ENCODE data around the gene APOO.
"Not testable (repeated sequence)": the region's sequence is repeated elsewhere in the genome, so short reads cannot be mapped to it uniquely, and the experiment has no call there.

APOO gene

DNA sequence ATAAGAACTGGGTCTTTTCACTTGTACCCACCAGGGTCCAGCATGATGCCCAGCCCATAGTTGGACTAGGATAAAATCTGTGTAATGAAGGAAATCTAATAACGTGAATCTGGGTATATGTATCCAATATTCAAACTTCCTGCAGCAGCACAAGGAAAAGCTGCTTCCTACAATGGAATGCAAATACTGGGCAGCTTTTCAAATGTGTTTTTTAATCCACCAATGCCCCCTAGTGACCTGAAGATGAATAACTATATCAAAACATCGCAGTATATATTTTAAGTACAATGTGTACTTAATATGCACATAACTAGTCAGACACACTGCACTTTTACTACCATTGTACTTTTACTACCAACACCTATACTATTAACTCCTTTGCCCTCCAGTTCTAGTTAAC lies 5.3 kb downstream of the APOO start:
- no peak for DNase-seq (ENCODE audit: low read depth)

DNA sequence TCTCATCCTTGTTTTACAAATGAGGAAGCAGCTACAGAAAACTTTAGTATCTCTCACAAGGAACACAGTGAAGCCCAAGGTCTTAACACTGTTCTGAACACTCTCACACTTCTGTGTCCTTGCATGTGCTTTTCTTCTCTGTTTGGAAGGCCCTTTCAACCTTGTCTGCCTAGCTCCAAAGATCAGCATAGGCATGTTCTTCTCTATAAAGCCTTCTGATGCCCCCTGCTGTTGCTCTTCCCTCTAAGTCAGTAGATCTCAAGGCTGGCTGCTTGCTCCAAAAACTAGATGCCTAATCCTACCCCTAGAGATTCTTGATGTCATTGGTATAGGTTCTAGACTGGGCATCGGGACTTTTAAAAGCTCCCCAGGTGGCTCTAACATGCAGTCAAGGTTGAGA lies 5.9 kb downstream of the APOO start:
- DNase-seq (ENCODE audit: low read depth), result no peak

DNA sequence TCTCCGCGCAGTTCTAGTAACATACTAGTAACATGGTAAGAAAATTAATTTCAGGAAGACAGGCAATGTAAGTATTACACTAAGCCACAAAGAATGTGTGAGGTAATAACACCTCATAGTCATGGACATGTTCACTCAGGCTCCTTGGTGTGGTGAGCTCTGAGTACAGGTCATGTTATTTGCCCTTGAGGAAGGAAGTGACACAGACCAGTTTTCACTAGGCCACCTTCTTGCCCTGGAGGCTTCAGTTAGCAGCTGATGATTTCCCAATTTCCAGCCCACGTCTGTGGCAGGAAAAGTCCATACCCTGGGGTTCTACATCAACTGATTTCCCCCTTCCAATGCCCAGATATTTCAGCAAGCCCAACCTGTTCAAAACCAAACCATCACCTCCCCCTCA lies 6.7 kb downstream of the APOO start:
- no peak for DNase-seq (ENCODE audit: low read depth)

DNA sequence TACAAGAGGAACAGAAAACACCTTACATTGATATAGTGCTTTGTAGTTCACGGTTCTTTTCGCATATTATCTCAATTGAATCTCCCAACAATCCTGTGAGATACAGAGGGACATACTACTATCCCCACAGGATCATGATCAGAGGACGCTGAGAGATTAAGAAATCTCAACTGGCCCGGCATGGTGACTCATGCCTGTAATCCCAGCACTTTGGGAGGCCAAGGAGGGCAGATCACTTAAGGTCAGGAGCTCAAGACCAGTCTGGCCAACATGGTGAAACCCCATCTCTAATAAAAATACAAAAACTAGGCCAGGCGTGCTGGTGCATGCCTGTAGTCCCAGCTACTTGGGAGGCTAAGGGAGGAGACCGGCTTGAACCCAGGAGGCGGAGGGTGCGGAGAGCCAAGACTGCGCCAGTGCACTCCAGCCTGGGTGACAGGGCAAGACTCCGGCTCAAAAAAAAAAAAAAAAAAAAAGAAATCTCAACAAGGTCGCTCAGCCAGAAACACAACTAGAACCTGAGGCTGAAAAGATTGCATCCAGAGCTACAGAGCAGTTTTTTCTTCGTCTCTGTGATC lies 7.4 kb downstream of the APOO start:
- no peak for DNase-seq (ENCODE audit: low read depth)

DNA sequence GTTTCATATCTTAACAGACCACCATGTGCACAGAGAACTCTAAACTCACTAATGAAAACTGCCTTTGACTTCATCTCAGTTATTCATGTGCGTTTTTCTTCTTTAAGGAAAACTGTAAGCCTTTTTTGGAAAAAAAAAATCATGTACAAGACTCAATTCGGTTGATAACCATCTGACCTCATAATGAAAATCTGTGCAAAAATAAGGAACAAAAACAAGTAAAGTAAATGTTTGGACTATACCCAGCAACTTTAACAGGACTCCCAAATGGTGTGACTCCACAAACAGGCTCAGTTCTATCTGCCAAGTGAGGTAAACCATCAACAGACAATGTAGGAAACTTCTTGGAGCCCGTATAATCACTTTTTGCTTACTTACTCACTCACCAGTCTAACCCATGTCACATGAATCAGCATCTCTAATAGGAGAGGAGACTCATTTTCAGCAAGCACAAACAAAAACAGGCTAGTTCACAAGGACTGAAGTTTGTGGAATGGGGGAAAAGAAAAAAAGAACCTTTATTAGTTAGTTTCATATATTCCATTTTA lies 9.3 kb downstream of the APOO start:
- no peak for DNase-seq (ENCODE audit: low read depth)

DNA sequence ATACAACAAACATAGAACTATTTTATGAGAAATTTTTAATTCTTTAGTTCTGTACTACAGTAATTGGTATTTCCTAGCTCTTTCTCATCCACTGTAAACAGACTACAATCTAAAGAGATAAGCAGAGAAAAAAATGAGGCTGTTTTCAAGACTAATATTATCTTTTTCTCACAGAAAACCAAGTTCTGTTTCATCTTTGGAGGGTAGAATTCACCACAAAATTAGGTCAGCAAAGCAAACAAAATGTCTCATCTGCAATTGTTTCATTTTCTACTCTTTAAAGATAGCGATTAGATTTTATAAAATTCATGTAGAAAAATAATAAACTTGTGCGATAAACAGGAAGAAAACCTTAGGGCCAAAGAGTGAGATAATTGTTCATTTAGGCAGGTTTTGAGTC lies 10.8 kb downstream of the APOO start:
- DNase-seq (ENCODE audit: low read depth), result no peak

DNA sequence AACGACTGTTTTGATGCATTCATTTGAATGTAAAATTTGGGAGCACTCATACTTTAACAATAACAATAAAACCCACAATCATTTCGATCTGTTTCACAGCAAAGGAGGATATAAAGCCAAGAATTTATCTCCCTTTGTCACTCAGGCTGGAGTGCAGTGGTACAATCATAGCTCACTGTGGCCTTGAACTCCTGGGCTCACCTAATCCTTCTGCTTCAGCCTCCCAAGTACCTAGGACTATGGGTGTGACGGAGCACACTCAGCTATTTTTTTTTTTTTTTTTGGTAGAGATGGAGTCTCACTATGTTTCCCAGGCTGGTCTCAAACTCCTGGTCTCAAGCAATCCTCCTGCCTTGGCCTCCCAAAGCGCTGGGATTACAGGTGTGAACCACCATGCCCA lies 11.2 kb downstream of the APOO start:
- not testable (repeated sequence) for DNase-seq (ENCODE audit: low read depth)

DNA sequence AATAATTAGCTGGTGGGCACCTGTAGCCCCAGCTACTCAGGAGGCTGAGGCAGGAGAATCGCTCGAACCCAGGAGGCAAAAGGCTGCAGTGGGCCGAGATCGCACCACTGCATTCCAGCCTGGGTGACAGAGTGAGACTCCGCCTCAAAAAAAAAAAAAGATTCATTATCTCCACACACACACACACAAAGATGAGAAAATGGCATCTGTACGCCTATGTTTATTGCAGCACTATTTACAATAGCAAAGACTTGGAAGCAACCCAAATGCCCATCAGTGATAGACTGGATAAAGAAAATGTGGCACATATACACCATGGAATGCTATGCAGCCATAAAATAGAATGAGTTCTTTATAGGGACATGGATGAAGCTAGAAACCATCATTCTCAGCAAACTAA lies 12.7 kb downstream of the APOO start:
- DNase-seq (ENCODE audit: low read depth), result not testable (repeated sequence)

DNA sequence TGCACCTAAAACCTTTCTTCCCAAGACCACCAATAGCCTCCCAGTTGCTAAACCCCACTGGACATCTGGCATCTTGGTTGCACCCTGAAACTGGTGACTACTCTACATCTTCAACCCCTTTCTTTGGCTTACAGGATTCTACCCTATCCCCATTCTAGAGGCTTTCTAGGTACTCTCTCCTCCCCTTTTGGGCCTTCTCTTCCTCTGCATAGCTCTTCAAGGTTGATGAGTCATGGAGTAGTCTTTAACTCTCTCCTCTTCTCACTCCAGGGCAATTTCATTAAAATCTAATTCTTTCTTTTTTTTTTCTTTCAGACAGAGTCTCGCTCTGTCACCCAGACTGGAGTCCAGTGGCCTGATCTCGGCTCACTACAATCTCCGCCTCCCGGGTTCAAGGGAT lies 16.8 kb downstream of the APOO start:
- no peak for DNase-seq (ENCODE audit: low read depth)

DNA sequence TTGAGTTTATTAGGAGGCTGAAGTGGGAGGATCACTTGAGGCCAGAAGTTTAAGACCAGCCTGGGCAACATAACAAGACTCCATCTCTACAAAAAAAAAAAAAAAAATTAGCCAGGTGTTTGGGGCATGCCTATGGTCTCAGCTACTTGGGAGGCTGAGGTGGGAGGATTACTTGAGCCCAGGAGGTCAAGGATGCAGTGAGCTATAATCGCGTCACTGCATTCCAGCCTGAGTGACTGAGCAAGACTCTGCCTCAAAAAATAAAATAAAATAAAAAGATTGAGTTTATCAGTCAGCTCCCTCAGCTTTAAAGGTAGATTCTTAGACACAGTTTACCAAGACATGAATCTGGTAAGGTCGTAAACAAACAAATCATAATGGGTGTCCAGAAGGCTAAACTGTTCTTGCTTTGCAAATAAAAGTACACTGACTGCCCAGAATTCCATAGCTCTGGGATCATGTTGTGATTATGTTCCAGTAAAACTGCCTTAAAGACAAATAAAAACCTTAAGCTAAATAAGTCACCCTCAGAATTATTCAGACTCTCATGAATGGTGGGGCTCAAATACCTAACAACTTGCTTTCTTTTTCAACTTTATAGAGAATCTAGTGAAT lies 18.7 kb downstream of the APOO start:
- DNase-seq (ENCODE audit: low read depth), result no peak

DNA sequence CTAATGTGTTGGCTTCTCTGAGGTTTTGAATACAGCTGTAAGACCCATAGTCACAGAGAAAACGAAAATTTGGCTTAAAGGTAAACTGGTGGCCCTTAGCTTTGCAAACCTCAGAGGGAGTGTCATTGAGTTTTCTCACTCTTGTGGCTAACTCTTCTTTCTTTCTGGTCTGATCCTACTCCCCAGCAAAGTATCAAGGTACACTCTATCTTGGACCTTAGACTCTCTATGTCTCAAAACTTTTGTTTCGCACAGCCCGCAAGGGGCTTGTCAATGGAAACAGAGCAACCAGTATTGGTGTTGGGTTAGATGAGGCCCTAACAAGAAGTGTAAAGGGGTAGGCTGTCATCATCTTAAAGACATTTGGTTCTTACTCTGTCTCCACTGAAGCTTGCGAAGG lies 19.8 kb downstream of the APOO start:
- DNase-seq (ENCODE audit: low read depth), result no peak

DNA sequence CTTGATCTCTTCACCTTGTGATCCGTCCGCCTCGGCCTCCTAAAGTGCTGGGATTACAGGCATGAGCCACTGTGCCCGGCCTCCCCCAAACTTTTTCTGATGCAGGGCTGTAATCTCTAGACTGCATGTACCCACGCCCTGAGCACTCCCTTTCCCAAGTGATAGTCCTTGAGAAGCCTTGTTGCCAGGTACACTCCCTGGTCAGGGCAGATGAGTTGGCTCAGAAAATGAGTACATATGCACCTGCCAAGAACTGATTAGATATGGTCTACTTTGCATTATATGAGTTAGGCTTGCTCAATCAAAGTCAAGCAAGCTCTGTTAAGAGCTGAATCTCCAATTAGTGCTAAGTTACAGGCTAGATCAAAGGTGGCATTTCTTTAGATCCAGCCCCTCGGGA lies 20.3 kb downstream of the APOO start:
- DNase-seq (ENCODE audit: low read depth), result no peak

DNA sequence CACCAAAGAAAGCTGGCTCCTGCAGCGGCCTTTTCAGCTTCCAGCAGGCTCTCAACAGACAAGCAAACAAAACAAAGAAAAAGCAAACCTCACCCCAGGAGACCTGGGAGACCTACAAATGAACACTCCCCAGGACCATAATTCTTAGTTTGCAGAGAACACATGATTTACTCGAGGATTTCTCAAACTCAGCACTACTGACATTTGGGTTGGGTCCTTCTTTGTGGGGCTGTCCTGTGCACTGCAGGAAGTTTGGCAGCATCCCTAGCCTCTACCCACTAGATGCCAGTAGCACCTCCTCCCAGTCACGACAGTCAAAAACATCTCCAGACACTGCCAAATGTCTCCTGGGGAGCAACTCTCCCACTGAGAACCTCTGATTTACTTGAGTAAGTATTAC lies 21.9 kb downstream of the APOO start:
- no peak for DNase-seq (ENCODE audit: low read depth)

DNA sequence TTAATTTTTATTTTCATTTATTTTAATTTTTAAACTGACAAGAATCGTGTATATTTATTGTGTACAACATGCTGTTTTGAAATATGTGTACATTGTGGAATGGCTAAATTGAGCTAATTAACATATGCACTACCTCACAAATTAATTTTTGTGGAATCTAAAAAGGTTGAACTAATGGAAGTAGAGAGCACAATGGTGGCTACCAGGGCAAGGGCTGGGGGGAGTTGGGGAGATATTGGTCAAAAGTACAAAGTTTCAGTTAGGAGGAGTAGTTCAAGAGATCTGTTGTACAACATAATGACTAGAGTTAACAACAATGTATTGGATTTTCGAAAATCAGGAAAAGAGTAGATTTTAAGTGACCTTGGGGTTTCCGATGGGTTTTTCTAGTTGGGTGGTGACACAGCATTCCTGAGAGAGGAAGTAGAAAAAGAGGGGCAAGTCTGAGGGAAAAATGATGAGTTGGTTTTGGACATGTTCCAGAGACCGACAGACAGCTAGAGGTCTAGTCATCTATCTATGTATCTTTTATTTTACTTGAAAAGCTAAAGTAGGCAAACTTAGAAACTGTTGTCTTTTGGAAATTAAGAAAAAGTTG lies 23.2 kb downstream of the APOO start:
- DNase-seq (ENCODE audit: low read depth), result no peak

DNA sequence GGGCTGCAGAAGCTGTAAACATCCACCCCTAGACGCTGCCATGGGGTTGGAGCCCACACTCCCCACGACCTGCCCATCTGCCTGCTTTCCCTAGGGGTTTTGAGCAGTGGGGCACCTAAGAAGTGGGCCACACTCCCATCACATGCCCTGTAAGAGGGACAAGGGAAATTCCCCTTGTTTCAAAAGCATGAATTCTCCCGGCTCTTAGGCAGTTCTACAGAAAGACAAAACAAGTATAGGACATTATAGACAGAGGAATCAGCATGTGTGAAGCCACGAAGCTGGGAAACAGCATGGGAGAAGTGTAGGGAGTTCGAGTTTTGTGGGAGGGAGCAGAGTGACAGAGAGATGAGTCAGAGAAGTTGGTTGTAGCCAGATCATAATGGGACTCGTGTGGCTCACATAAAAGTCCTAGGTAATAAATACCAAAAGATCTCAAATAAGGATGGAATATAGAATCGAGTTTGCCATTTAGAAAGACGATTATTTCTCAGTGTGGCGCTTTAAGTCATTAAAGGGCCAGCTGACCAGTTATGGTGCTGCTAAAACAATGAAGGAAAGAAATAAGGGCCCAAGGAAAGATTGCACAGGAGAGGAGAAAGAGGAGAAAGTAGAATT lies 23.9 kb downstream of the APOO start:
- DNase-seq (ENCODE audit: low read depth), result no peak

DNA sequence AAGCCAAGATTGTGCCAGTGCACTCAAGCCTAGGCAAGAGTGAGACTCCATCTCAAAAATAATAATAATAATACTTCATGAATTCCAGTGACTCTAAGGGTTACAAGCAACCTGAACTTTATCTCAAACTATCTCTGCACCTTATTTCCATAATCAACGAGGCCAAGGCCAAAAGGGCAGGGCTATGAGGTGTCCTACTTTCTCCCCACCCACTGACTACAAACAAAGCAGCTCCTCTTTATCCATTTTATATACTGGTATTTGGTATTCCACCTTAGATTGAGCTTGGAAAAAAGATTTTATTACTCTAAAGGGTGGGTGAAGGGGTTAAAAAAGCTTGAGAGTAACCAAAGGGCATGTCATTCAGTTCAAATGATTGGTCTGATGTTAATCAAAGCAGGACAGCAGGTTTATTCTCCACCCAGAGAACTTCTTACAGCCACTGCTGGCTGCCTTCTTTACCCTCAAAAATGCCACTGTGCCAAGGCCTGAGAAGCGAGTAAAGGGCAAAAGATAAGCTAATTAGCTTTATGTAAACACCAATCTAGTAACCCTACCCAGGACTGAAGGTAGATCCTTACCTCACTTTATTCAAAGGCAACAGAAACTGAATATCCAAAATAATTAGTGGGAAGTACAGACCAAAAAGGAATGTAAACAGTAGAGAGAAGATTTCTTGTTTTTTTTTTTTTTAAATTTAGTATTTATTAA lies 28.2 kb downstream of the APOO start:
- no peak for DNase-seq (ENCODE audit: low read depth)

DNA sequence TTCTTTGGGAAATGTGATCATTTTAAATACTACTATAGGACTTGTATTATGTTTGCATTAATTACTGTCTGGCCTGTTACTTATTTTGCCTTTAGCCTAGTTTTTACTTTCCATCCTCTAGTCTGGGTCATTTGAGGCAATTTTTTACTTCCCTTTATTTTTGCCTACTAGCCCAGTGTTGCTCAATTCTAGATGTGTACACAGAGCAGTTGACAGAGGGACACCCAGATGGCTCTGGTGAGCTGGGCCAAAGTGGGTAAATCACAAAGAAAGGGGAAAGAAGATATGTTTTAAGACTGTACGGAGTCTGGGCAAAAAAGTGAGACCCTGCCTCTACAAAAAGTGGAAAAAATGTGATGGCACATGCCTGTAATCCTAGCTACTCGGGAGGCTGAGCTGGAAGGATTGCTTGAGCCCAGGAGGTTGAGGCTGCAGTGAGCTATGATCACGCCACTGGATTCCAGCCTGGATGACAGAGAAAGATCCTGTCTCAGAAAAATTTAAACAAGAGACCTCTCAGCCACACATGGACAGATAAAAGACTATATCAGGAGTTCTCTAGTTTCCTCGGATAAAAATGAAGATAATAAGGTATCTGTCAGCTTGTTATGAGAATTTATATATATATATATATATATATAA lies 35.7 kb downstream of the APOO start:
- no peak for DNase-seq (ENCODE audit: low read depth)

DNA sequence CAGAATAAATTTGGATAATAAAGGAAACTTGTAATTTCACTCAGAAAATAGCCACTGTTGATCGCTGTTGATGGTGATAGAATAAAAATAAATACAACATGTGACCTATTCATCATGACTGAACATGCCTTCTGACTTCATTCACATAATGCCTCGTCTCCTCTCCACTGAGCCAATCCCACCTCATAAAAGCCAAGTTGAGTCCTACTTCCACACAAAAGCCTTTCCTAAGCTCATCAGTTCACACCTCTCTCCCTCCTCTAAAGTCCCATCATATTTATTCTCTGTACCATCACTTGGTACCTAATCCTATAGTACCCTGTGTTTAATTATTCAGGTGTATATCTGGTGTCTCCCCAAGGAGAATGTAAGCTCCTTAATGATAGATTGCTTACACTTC lies 37.7 kb downstream of the APOO start:
- no peak for DNase-seq (ENCODE audit: low read depth)

DNA sequence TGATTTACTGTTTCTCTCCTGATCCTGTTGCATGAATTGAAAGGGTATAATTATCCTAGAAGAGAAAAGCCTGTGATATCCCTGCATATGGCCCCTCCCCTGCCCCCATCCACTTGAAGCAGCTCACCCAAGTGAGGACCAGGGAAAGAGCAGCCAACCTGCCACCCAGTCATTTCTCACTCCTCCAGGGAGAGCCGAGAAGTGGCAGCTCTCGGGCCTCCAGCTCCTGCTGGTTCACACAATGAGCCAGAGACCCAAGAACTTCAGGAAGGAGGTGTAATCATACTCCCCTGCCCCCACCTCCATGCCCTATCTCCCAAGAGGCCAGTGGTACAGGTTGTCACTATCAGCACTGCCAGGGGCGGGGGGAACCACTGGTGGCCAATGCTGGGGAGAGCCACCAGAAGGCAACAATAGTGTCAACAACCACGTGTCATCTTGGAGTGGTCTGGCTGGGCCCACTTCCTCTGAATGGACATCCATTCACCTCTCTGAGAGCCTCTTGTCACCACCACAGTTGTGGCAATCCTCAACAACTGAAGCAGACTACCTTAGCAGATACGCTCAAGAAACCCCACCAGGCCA lies 42.9 kb downstream of the APOO start:
- DNase-seq (ENCODE audit: low read depth), result no peak

DNA sequence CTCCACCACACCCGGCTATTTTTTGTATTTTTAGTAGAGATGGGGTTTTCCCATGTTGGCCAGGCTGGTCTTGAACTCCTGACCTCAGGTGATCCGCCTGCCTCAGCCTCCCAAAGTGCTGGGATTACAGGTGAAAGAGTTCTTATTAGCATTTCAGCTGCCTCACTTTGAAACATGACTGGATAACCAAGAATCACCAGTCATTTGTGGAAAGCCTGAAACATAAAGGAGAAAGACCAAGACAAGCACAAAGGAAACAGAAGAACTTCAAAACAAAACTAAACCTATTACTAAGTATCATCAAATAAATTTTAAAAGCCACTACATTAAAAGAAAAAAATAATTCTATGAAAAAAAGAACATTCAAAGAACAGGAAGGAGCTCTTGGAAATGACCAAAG lies 45.8 kb downstream of the APOO start:
- not testable (repeated sequence) for DNase-seq (ENCODE audit: low read depth)

DNA sequence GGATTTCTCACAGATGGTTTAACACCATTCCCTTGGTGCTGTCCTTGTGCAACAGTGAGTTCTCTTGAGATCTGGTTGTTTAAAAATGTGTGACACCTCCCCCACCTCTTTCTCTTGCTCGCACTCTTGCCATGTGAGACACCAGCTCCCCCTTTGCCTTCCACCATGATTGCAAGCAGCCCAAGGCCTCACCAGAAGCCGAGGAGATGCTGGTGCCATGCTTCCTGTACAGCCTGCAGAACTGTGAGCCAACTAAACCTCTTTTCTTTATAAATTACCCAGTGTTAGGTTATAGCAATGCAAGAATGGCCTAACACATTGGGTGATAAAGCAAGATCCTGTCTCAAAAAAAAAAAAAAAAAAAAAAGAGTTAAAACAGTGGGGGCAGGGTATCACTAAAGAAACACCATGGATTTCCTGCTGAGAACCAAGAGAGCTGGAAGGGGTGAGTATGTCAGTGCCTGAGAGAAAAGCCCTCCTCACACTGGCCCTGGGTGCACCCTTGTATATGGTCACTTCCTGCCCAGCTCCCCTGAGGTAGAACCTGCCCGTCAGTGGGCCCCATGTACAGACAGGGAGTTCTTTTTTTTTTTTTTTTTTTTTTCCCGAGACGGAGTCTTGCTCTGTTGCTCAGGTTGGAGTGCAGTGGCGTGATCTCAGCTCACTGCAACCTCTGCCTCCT lies 46.4 kb downstream of the APOO start:
- no peak for DNase-seq (ENCODE audit: low read depth)

Measured in activated T-cell treated with anti-CD3 and anti-CD28 coated beads for 24 hours (primary cell).